GM03348 (cell line): ENCODE data around the gene PSAP.
A peak's percentile ranks its signal among the peaks of the same experiment; 100 is the strongest.

ENCODE experiments used
- DNase-seq: peaks from one replicate; pipeline ENCODE4 v3.0.0; 2012; ENCODE audit warnings: low spot score

The PSAP gene

DNA sequence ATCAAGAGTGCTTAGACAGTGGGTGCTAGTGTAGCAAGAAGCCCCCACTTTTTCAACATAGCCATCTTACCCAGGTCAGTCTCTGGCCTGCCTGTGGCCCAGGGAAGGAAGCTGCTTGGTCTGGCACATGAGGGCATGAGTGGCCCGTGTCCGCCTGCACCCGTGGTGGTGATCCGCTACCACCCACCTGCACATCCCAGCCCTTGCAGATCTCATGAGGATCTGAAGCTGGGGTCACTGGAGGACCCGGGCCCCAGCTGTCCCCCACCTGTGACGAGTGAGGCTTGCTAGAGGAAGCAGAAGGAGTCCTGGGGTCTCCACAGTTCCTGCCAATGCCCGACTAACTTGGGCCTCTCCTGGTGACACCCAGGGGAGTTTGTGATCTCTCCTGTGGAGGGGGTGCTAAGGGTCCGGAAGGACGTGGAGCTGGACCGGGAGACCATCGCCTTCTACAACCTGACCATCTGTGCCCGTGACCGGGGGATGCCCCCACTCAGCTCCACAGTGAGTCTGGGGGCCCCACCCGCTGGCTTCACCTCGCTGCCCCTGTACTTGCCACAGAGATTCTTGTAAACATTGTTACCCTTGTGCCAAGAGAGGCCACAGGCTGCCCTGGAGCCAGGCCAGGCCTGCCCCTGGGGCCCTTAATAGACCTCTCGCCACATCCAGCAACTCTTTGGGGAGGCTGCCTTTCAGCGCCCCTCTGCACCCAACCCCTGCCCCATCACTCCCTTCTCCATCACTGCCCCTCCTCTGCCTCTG is 67.0 kb downstream of the PSAP start:
- no peak for DNase-seq

DNA sequence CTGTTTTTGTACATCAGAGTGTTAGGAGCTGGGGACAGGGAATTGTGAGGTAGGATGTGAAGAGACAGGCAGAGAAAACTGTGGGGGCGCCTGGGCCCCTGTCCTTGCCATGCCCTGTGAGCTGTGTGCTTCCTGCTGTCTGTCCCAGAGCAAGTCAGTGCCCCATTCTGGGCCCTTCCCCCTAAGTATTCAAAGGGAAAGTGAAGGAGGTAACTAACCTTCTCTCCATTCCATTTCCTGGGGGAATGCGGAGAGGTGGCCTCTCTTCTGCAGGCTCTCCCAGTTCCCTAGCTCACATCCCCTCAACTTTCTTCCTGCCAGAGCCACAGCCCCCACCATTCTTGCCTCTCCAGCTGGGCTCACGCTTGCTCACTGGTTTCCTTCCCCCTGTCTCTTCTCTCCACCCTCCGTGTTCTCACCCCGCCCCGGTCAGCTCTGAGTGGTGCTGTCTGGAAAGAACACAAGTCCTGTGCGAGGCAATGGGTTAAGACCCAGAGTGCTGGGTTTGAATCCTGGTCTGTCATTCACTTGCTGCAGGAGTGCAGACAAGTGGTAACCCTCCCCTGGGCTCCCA is 68.0 kb downstream of the PSAP start:
- no peak for DNase-seq

DNA sequence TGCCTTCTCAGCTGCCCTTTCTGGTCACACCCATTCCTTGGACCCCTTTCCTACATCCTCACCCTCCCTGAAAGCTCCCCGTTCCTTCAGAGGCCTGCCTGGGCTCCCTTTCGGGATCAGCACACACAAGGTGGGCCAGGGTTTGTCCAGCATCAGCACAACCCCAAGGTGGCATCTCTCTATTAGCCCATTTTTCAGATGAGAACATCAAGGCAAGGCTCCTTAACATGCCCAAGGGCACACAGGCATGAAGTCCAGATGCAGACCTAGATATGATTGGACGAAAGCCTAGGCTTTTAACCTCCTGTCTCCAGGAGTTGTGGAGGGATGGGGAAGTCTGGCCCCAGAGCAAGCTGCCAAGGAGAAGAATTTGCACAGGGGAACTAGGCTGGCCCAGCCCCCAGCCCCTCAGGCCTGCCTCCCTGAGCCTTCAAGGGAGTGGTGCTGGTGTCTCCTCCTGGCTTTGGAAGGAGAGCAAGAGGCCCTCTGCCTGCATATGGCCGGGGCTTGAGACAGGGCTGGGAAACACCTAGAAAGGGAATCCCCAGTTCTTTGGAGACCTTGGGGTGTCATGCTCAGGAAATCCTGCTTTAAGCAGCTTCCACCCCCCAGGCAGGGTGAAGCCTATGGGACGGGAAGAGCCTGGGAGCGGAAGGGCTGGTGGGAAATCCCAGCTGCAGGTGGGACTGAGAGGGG is 68.7 kb downstream of the PSAP start:
- no peak for DNase-seq

DNA sequence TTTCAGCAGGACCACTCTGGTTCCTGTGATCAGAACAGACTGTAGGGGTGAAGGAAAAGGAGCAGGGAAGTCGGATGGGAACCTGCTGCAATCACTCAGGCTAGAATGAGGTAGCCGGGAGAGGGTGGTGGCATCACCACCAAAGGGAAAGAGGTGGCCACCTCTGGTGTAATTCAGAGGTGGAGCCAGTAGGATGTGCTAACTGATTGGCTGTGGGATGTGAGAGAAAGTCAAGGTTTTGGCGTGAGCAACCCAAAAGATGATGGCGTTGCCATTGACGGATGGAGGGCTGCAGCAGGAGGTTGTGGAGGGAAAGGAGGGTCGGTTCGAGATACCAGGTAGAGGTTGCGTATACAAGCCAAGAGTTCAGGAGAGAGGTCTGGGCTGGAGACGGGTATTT is 70.3 kb downstream of the PSAP start:
- no peak for DNase-seq

DNA sequence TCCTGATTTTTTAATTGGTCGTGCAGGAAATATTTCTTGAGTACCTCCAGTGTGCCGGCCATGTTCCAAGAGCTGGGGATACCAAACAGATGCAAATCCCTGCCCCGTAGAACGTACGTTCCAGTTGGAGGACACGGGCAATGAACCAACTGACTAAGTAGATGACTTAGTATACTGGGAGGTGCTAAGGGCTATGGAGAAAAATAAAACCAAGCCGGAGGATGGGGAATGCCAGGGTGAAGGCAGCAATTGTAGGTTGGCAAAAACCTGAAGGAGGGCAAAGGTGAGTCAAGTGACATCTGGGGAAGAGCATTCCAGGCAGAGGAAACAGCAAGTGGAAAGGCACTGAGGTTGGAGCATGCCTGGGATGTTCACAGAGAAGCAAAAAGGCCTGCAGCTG is 70.9 kb downstream of the PSAP start:
- DNase-seq, result no peak

DNA sequence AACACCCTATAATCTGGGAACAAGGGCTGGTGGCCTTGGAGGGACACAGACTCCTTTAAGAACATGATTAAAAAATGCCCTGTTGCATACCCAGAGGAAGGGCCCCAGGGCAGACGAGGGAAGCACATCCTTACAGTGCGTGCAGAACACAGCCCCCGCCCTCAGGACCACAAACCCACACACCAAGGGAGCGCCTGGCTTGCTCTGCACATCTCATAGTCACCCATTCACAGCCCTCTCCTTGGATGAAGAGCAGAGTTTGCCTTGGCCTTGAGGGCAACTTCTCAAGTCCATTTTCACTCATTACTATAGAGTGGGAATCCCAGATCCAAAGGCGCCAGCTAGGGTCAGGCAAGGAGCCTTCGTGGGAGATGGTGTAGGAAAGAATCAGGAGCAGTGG is 71.4 kb downstream of the PSAP start:
- no peak for DNase-seq

DNA sequence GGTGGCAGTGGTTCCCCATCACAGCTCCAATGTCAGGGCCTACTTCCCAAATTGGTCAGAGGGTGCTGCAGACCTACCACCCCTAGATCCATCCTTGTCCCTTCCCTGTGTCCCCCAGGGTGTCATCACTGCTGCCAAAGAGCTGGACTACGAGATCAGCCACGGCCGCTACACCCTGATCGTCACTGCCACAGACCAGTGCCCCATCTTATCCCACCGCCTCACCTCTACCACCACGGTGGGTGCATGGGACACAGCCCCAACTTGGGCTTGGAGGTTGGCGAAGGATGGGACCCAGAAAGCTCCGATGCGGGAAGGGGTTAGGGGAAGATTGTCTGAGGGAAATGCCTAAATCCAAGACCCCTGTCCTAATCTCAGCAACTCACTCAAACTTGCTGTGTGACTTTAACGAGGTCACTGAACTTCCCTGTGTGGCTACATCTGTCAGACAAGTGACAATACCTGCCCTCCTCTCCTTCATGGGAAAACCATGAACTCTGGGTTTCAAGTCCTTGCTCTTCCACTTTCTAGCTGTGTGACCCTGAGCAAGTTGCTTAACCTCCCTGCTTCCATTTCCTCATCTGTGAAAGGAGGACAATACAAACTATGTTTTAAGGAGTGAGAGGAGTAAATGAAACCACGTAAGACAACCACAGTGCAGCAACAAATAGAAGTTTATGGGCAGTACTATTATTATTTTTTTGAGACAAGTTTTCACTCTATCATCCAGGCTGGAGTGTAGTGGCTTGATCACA is 72.8 kb downstream of the PSAP start:
- DNase-seq, result no peak

DNA sequence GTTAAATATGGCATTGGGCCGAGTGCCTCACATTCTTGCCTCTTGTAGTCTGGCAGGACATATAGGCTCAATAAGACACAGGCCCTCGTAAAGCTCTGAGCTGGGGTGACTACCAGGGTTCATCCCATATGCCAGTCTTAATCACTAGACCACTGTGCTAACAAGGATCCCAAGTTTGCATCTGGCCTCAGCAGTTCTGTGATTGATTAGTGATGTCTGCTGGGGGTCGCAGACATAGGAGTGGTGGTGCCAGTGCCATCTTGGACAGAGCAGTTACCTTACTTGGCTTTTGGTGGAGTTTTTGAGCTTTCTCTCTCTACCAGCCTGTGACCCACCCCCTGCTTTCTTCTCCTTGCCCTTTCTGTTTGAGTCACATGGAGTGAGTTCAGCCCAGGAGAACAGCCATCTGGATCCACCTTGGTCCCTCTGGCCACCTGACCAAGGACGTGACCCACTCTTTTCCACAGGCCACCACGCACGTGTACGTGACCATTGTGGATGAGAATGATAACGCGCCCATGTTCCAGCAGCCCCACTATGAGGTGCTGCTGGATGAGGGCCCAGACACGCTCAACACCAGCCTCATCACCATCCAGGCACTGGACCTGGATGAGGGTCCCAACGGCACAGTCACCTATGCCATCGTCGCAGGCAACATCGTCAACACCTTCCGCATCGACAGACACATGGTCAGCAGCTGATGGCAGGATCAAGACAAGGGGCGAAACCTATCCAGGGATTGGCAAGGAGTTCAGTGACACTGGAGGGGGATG is 73.7 kb downstream of the PSAP start:
- DNase-seq, result no peak

DNA sequence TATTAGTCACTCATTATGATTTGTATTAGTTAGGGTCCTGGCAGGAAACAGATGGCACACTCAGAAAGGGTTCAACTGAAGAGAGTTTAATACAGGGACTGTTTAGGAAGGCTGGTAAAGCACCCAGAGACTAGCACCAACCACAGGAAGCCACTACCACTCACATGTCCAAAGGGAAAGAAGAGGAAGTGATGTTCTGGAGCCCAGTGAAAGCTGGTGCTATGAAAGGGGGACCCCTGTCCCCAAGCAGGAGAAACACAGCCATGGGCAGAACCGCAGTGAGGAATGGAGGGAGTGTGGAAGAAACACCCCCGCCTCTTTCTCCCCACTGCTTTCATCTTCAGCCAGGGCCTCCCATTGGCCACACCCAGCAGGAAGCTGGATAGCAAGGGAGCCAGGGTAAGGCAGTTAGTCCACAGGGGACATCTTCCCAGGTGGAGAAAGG is 74.5 kb downstream of the PSAP start:
- DNase-seq, result no peak

DNA sequence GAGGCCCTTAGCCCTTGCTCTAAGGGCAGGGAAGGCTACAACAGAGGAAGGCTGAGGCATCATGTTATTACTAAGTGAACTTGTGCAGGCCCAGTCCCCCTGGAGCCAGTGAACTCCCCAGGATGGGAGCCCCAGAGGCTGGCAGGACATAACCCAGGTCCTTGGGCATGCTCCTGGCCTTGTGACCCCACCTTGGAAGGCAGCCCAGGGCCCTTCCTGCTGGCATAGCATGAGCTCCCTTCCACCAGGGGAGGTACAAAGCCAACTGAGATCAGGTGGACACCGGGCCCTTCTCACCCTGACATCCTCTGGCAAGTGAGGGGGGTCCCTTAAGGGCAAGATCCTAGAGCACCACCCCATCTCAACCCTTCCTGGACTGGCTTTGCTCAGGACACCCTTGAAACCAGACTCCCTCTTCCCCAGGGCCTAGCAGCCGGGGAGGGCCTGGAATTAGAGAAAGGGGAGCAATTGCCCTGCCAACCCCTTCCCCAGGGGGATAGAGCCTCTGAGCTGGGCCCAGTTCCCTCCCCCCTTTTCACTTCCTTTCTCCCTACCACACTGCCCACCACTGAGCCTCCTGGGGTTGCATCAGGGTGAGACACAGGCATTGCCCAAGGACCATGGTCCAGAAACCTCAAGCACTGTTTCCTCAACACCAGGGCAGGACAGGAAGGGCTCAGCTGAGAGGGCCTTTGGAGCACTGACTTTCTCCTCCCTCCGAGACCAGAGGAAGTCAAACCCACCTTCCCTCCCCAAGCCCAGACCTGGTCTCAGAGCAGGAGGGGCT is 75.9 kb downstream of the PSAP start:
- no peak for DNase-seq

DNA sequence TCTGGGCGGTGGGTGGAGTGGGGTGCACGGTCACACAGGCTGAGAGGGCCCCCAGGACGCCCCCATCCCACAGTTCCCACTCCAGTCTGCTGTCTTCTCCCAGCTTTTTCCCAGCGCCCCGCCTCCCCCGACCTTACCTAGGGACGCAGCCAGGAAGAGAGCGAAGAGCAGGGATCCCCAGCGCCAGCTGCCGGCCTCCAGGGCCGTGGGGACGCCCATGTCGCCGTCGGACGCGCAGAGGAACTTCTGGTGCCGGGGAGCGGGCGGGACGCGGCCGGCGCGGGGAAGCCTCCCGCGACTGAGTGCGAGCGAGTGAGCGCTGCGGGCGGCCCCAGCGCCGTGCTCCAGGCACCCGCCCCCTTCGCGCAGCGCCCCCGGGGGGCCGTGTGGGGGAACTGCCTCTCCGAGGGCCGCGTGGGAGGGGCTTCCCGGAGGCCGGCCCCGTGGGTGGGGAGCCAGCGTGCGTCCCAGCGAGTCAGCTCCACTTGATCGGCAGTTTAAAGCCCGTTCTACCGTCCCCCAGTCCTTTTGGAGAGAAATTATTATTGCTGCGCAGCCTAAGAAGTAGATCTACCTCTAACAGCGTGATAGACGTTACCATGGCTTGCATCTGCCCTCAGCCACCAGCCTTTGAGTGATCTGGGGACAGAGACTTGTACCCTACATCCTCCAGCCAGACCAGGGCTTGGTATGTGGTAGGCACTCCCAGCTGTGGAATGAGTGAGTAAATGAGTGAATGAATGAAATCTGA is 77.7 kb downstream of the PSAP start, which contains the start of gene VSIR:
Gene VSIR, minus strand, starts transcription at position 300 of the 751 bp plus-strand sequence. Its CDS starts 81 bp downstream, at position 219.
- peak; percentile 98 for DNase-seq

DNA sequence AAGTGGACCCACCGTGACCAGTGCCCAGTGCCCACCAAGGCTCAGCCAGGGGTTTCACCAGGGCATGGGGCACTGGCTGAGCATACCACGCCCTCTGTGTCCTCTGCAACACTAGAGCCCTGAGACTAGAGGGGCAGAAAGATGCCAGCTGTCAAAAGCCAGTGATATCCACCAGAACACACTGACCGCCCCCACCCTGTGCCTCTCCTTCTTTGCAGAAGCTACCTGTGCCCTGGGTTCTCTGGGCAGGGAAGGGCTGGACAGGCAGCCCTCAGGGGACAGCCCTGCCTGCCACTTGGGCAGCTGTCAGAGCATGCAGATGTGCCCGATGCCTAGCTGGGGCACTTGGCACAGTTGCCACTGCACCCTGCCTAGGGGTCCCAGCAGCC is 78.2 kb downstream of the PSAP start:
- DNase-seq, result no peak

DNA sequence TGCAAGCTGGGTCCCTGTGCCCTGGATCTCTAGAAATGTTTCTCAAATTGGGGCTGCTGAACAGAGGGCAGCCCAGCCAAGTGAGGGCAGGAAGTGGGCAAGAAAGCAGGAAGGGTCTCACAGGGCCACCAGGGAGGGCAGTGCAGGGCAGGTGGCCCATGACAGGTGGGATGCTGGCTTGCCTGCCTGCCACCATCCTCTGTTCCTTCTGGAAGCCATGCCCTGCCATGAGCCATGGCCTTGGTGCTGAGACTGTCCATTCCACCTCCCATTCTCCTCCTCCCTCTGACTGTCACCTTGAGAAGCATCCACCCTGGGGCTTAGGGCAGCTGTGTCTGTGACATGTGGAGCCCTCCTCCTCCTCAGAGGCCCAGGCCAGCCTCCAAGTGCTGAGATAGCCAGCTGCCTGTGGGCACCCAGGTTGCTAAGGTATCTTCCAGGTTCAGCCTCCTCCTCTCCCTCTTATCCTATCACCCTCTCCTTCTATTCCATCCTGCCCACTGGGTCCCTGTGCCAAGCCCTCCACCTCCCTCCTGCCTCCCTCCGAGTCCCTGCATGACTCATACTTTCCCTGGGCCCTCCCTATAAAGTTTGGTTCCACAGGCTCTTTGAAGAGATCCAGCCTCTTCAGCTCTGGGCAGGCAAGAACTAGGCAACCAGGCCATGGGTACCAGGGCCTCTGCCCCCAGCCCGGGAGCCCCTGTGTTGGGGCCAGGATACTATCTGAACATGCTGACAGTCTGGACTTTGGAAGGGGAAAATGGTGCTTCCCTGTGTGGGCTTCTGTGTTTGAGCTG is 79.0 kb downstream of the PSAP start:
- DNase-seq, result peak; percentile 88

DNA sequence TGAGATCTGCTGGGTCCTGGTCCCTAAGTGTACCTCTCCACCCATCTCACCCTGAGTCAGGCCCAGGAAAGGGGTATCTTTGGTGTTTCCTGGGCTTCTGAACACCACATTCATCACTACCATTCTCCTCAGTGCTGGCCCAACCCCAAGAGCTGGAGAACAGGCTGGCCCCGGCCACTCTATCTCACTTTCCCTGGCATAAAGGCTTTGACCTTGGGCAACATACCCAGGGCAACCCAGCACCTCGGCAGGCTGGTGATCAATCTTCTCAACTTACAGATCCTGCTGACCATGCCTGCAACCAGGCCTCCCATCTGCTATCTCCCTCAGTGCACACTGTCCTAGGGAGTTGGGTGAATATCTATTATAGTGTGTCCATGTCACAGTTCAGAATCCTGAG is 79.8 kb downstream of the PSAP start:
- DNase-seq, result no peak

DNA sequence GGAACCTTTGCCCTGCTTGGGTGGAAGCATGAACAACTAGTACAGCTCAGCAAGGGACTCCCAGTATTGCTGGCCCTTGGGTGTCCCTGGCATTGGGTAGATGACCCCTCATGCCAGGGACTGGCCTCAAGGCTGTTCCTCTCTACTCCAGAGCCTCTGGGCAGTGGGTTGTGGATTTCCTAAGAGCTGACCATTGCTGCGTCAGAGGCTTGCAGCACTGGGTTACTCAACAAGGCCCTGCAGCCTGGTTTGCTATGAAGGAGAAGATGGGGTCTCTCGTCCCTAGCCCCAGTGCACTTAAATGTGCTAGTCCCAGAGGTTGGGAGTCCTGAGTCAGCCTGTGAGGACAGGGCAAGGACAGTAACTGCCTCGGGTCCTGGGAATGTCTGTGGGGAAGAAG is 80.3 kb downstream of the PSAP start:
- DNase-seq, result no peak

DNA sequence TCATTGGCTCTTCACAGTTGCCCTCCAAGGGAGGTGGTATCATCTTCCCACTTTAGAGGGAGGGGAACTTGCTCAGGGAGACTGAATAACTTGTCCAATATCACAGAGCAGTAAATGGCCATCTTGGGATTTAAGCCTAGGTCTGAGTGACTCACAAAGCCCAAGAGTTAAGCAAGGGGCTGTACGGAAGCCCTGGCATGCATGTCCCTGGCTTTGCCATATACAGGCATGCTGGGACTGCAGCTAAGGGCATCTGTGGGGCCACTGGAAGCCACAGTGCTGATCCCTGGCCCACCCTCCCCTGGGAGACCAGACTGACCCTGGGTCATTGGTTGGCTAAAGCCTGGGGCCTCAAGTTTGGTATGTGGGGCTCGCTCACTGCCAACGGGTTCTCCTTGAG is 80.8 kb downstream of the PSAP start:
- DNase-seq, result peak; percentile 55

DNA sequence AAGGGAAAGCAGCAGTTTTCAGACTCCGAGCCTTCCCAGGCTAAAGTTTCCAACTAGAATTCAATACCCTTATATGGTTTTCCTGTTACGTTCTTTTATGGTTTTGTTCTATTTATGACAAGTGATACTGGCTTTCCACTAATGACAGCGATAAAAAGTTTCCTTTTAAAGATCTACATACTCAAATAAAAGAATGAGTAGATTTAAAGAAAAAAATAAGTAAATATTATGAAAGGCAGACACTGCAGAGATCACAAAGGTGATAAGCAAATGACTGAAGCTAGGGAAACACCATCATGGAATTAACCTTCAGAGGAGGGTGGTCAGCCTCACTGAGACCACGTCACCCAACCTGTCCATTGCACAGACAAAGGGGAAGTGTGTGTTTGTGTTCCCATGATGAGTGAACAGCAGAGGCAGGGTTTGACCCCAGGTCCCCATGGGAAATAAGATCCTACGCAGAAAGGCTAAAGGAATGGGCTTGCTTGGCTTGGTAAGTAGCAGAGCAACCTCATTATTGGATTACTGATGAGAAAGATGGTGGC is 81.7 kb downstream of the PSAP start:
- no peak for DNase-seq

DNA sequence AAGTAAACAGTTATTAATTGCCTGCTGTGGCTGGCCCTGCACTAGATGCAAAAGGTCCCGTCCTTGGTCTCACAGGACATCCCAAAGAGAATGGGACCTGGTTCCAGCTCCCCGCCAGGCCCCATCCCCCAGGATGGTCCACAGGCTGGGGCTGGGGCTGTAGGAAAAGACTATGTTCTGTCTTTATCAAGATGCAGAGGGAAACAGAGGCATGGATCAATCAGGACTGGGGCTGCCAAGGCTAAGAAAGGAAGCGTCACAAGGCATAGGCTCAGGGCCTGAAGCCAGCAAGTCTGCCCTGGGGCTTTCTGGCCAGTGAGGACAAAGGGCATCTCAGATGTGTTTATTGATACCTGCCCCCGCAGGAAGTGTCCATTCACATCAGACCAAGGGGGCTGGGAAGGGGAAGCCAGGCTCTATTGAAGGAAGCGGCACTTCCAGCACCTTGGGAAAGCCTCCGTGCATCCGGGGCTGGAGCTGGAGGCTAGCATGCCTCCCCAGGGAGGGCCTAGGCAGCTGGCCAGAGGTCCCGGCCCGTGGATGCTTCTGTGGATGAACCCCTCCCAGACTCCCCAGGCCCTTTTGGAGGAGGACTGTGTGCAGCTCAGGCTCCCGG is 83.5 kb downstream of the PSAP start:
- DNase-seq, result no peak
